Amniotic stem cell (primary cell): ENCODE results near the gene CDH13.
A peak's percentile ranks its signal among the peaks of the same experiment; 100 is the strongest.

Experiments used
- DNase-seq: peaks from one replicate; lab custom pipeline; 2025; lab: John Stamatoyannopoulos, UW

CDH13 gene

GRCh38 chr16:82953517-82953916 lies 326.7 kb downstream of the CDH13 start:
- DNase-seq: no peak

GRCh38 chr16:82954224-82954929 lies 327.6 kb downstream of the CDH13 start:
- no peak for DNase-seq

- no peak for DNase-seq
Measured at GRCh38 chr16:82955741-82956348, 329.1 kb downstream of the CDH13 start.

GRCh38 chr16:82957212-82957611 lies 330.4 kb downstream of the CDH13 start:
- DNase-seq: no peak

GRCh38 chr16:82960918-82961317 lies 334.1 kb downstream of the CDH13 start:
- no peak for DNase-seq

GRCh38 chr16:82963653-82964052 lies 336.9 kb downstream of the CDH13 start:
- DNase-seq: no peak

GRCh38 chr16:82965808-82966207 lies 339.0 kb downstream of the CDH13 start:
- no peak for DNase-seq

- no peak for DNase-seq
Measured at GRCh38 chr16:82967424-82967823, 340.7 kb downstream of the CDH13 start.

GRCh38 chr16:82971126-82971525 lies 344.4 kb downstream of the CDH13 start:
- DNase-seq: no peak

GRCh38 chr16:82972331-82972919 lies 345.7 kb downstream of the CDH13 start:
- no peak for DNase-seq

GRCh38 chr16:82979406-82980111 lies 352.8 kb downstream of the CDH13 start:
- DNase-seq: no peak

GRCh38 chr16:82980810-82981209 lies 354.0 kb downstream of the CDH13 start:
- DNase-seq: no peak

- DNase-seq: no peak
Measured at GRCh38 chr16:82987767-82988166, 361.0 kb downstream of the CDH13 start.

- no peak for DNase-seq
Measured at GRCh38 chr16:82990155-82990554, 363.4 kb downstream of the CDH13 start.

- DNase-seq: no peak
Measured at GRCh38 chr16:82991410-82991809, 364.6 kb downstream of the CDH13 start.

GRCh38 chr16:82991966-82992675 lies 365.4 kb downstream of the CDH13 start:
- no peak for DNase-seq

- no peak for DNase-seq
Measured at GRCh38 chr16:82992786-82993185, 366.0 kb downstream of the CDH13 start.

GRCh38 chr16:82993415-82993814 lies 366.6 kb downstream of the CDH13 start:
- DNase-seq: no peak

- DNase-seq: no peak
Measured at GRCh38 chr16:82993926-82994325, 367.2 kb downstream of the CDH13 start.

GRCh38 chr16:82995286-82995923 lies 368.6 kb downstream of the CDH13 start:
- no peak for DNase-seq

GRCh38 chr16:82995924-82996441 lies 369.2 kb downstream of the CDH13 start:
- DNase-seq: peak; percentile 72
